IPS-11a (cell line): Measurements from ENCODE around the gene FZR1.

Source experiments
- H3K4me3 ChIP-seq: one replicate; pipeline ENCODE4 v1.5.1; 2013; ENCODE audit warnings: low read depth, low read length, control low read depth

Gene FZR1

DNA sequence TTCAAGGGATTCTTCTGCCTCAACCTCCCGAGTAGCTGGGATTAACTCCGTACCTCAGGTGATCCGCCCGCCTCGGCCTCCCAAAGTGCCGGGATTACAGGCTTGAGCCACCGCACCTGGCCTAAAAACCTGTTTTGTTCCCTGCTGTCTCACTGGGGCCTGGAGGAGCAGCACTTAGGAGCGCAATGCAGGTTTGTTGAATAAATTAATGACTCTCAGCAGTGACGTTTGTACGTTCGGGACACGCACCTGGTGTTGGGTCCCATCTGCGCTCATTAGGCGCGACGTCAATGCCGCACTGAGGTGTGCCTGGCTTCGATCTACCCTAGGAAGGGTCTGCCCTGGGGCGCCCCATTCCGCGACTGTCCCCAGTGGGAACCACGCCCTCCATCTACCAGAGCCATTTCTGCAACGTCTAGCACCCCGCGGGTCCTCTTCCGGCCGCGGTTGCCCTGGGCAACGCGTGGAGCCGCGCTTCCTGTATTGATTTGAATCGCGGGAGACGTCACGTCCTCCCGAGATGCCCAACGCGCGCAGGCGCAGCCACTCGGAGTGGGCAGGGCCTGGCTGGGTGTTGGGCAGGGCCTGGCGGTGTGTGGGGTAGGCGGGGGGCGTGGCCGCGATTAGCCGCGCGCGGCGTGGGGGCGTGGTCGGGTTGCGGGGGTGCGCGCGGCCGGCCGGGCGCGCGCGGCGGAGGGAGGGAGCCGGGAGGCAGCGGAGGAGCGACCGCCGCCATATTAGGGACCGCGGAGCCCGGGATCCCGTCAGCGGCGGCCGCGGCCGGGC, at the start of gene FZR1:
Gene FZR1 (plus strand): TSS at position 714 of the 786 bp plus-strand sequence. CDS start 16,679 bp downstream, outside the sequence.
- peak within 1 kb of the TSS; percentile 69 for H3K4me3 ChIP-seq

- no peak overlapping the region for H3K4me3 ChIP-seq
Observed at GRCh38 chr19:3456925-3457527, 49.1 kb upstream of the FZR1 start.

- no peak overlapping the region for H3K4me3 ChIP-seq
Observed at GRCh38 chr19:3457528-3458228, 48.4 kb upstream of the FZR1 start.

DNA sequence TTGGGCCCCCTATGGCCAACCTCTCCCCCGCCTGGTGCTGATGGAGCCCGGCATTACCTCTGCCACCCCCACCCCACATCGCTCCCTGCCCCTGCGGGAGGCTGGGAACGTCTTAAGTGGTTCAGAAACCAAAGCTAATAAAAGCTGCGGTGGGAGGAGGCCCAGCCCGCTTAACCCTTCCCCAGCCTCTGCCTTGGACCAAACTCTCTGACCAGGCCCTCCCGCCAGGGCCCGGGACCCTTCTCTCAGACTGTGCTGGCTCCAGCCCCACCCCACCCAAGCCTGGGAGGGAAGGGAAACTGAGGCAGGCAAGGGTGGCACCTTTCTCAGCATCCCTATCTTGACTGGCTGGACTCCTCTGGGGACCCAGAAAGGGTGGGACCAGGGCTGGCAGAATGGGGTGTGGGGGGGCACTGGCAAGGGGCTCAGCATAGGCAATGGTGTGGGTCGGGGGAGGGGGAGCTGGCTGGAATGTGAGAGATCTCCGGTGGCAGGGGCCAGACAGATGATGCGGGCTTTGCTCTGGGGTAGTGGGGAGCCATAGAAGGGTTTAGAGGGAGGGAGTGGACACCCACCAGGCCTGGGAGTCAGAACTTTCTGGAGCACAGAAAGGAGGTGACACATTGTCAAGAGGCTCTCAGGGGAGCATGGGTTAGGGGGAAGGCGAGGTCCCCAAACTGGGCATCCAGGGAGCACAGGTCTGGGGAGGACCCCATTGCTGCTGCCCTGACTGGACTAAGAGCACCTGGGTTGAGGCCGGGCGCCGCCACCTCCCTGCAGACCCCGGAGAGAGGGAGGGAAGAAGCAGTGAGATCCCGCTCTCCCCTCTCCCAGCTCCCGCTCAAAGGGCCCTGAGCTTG, 47.7 kb upstream of the FZR1 start:
- no peak overlapping the region for H3K4me3 ChIP-seq

DNA sequence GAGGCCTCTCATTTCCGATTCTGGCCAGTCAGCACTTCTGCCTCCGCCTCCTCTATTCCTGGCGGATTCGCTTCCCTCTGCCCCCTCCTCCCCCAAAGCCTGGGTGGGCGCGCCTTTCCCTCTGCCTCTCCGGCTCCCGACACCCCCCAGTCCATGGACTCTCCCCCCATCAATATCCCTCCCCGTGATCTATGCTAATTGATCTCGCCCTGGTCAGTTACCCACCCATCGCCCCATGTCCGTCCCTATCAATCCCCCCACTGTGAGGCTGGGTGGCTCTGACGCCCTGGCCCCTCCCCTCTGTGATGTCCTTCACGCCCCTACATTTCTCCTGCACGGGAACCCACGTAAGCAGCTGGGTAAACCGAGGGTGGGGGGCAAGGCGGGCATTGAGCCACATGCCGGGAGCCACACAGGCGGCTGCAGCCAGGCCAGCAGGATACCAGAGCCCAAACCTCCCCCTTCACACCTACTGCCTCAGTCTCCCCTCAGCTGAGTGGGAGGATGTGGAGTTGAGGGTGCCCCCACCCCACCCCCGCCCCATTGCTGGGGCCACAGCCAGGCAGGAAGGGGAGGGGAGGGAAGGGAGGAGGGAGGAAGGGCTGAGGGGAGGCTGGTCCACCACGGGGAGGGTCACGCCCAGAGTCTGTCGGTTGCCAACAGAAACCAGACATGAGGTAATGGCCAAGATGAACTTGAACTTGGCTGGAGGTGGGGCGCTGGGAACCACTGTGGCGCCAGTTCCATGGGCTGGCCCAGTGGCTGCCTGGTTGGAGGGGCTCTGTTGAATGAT, 46.8 kb upstream of the FZR1 start:
- H3K4me3 ChIP-seq = peak overlapping the region; percentile 8

- H3K4me3 ChIP-seq = no peak overlapping the region
Observed at GRCh38 chr19:3459965-3460582, 46.0 kb upstream of the FZR1 start.

DNA sequence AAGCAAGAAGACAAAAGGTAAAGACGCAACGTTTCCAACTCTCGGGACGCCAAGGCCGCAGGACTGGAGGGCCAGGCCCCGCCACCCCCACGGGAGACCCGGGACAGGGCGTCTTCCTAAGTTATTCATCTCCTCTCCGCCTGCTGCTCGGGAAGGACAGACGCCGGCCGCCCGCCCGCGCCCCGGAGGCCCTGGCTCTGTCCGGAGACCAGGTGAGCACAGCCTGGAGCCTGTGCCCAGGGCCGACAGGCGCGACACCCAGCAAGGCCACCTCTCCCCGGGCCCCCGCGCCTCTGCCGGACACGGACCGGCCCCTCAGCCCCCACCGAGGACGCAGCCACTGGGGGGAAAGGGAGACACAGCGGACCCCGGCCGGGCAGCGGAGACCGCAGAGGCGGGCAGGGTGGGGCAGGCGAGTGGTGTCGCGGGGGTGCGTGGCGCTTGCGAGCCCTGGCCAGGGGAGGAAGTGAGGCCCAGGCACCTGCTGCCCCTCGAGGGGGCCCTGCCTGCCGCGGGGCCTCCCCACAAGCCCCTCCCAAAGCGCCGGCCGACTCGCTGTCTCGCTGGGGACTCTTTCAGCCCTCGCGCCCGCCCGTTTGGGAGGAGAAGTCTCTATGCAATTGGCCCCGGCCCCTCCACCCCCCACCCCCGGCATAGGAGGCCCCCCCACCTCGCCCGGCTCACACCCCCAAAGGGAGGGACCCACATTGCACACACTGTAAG, 43.0 kb upstream of the FZR1 start:
- no peak overlapping the region for H3K4me3 ChIP-seq

- H3K4me3 ChIP-seq = peak overlapping the region; percentile 17
Observed at GRCh38 chr19:3463714-3464586, 42.2 kb upstream of the FZR1 start.

DNA sequence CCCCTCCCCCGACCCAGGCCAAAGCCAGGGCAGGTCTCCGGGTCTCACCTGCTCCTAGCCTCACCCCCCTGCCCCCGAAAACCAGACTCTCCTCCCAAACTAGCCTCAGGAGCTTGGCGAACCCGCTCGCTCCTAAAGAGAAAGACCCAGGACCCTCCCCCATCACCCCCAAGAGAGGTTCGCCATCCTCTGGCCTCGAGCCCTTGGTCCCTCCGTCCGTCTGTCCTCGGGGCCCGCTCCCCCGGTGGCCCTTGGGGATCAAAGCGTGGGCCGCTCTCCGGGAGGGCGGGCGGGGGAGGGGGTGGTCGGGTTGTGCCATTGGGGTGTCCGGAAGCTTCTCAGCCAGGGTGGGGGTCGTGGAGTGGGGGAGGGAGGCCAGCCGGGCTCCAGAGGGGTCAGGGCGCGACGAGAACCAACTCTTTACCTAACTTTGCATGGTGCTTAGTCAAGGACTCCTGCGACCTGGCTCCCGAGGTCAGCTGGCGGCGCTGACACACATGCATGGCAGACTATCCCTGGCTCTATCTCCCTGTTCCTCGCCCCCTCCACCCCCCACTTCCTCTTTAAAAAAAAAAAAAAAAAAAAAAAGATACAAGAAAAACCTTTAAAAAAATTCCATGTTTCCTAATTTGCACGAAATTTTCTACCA, 41.4 kb upstream of the FZR1 start:
- H3K4me3 ChIP-seq = no peak overlapping the region

- no peak overlapping the region for H3K4me3 ChIP-seq
Observed at GRCh38 chr19:3465552-3465951, 40.6 kb upstream of the FZR1 start.

DNA sequence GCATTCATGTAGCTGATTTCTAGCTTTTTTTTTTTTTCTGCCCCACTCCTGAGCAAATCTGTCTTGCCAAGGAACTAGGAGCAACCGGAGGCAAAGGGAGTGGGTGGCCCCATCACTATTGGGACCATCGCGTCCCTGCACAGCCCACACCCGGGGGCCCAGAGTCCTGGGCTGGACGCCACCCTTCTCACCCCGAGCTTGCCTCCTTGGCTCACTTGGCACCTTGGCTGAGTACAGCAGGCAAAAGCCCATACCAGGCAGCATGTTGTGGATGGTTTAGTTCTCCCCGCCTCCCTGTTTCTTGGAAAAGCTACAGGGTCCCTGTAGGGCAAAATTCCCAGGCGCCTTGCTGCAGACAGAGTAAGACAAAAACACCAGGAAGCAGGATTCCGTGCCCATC, 39.5 kb upstream of the FZR1 start:
- no peak overlapping the region for H3K4me3 ChIP-seq

DNA sequence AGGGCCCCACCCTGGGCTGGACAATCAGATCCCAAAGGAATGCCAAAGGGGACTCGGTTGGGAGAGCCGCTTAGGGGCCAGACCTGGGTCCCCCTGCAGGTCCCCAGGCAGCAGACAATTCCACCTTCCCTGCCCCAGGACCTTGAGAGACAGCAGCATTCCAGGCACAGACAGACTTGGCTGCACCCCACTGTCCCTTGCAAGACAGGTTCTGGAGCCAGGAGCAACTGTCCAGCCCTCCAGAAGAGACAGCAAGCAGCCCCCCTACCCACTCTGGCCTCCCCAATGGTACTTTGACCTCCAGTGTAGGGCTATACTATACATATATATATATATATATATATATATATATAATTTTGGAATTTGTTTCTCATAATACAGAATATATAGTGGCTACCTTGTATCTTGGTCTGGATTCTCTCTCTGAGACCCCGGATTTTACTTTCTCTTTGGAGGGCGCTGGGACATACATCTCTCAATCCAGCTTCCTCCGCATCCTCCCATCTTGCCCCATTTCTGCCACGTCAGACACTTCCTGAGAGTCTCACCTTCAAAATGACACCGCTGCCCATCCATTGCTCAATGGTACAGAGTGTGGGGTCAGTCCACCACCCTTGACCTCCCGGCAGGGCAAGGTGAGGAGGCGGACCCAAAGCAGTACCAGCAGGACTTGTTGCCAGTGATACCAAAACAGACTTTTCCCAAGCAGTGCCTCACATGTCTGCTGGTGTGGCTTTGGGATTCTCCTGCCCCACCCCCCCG, 38.5 kb upstream of the FZR1 start:
- H3K4me3 ChIP-seq = no peak overlapping the region

DNA sequence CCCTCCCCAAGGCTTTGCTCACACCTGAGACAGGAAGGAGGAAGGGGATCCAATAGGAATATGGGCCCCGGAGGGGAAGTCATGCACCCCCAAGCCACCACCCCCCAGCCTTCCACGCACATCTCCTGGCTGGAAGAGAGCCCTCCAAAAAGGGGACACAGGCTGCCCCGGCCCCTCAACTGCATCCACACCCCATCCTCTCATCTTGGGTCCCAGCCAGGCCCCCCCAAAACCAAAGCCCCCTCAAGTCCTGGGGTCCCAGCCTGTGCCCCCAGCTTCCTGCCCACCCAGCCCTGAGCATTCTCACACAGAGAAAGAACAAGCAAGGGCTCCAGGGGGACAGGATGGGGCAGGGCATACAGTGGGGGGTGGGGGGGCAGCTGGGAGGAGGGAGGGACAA, 37.9 kb upstream of the FZR1 start:
- H3K4me3 ChIP-seq = no peak overlapping the region

GRCh38 chr19:3469638-3470499, 36.2 kb upstream of the FZR1 start:
- no peak overlapping the region for H3K4me3 ChIP-seq

GRCh38 chr19:3470500-3471128, 35.5 kb upstream of the FZR1 start:
- H3K4me3 ChIP-seq = no peak overlapping the region
